ENCODE data around the gene CDCA7.
"Not testable (repeated sequence)": the region's sequence is repeated elsewhere in the genome, so short reads cannot be mapped to it uniquely, and the experiment has no call there.

Gene CDCA7
- total RNA-seq = 2.3 to 29.4 (median 10.5) reads per million in 9 experiments

DNA sequence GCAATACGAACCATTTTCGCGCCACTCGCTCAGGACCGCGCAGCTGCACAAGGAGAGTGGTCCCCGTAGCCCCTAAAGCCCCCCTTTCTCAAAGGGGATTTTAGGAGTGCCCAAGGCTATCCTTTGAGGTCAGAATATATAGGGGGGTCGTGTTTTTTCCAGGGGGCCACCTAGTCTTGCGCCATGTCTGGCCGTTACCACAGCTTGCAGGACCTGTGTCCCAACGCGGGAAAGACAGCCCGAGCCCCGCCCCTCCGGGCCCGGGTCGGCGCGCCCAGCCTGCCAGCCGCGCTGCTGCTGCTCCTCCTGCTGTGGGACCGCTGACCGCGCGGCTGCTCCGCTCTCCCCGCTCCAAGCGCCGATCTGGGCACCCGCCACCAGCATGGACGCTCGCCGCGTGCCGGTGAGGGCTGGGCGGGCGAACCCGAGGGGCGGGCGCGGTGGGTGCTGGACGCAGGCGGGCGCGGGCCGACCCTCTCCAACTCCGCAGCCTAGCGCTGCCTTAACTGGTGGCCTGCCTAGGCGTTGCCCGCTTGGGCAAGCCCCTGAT is at the start of gene CDCA7:
TSS of gene CDCA7 (plus strand) at position 291 of the 550 bp plus-strand sequence. CDS start at position 383, 92 bp downstream.
- Mint-ChIP-seq H3K4me1 (ENCODE audit: low read depth in 2 of 2) (peaks cover 17 to 29% of the 10 kb centered on the region in 2 donors), H3K27ac (peak within 1 kb of the TSS; percentile 77 to 79), H3K27me3 (peaks cover 55 to 57% of the 10 kb centered on the region in 2 donors), H3K36me3 (ENCODE audit: insufficient read depth) (no peaks in the 10 kb centered on the region), H3K9me3 (no peaks in the 10 kb centered on the region), H3K4me3 (peak within 1 kb of the TSS; percentile 86)
- DNase-seq (peak in 2 of 3 experiments; percentile 8 to 10), ATAC-seq (replicated peaks) (peak; percentile 38)

DNA sequence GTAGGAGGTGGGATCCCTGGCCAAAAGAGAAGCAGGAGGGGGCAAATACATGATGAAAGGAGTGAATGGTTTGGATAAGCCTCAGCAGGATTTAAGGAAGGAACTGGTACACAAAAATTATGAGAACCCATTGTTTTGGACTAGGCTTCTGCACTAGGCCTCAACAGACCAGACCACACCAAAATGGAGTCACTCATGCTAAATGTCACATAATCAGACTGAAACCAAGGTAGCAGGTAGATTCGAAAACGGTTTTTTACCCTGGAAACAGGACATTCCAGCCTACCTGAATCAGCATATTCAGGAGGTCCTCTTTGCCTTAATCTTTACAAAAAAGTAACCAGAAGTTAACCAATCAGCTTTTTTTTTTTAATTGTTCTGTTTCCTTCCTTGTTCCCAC is 49.4 kb upstream of the CDCA7 start:
- H3K27ac Mint-ChIP-seq = no peak overlapping the region
- ATAC-seq (replicated peaks) (no peak), DNase-seq (no peak)
- no peak overlapping the region for H3K4me3 Mint-ChIP-seq
- H3K27me3 Mint-ChIP-seq = no peaks in the 10 kb centered on the region
- no peaks in the 10 kb centered on the region for H3K4me1 Mint-ChIP-seq (ENCODE audit: low read depth in 2 of 2)
- H3K36me3 Mint-ChIP-seq (ENCODE audit: insufficient read depth) = no peaks in the 10 kb centered on the region
- H3K9me3 Mint-ChIP-seq = peaks cover 0 to 2% of the 10 kb centered on the region in 2 donors

DNA sequence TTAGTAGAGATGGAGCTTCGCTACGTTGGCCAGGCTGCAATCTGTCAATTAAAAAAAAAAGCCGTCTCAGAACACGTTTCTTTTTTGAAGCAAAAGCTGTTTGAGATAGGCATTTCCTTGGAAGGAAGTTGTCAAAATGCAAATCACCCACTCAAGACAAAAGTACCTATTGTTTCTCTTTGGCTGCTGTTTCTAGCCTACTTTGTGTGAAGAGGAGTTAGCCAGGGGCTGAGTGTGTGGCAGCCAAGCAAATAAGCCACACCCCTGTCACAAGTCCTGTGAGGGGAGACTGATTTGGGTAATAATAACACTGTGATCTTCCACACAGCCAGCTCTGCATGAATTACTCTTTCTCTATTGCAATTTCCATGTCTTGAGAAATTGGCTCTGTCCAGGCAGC is 47.4 kb upstream of the CDCA7 start:
- Mint-ChIP-seq H3K4me3 (no peak overlapping the region), H3K36me3 (ENCODE audit: insufficient read depth) (no peaks in the 10 kb centered on the region), H3K27me3 (peaks cover 0 to 6% of the 10 kb centered on the region in 2 donors), H3K9me3 (no peaks in the 10 kb centered on the region), H3K4me1 (ENCODE audit: low read depth in 2 of 2) (no peaks in the 10 kb centered on the region), H3K27ac (peak overlapping the region in 1 of 2 donors; percentile 33)
- no peak for ATAC-seq (replicated peaks)
- DNase-seq = no peak

- not testable (repeated sequence) for H3K27ac Mint-ChIP-seq; H3K9me3 Mint-ChIP-seq; ATAC-seq (replicated peaks); H3K36me3 Mint-ChIP-seq (ENCODE audit: insufficient read depth); H3K4me3 Mint-ChIP-seq; H3K27me3 Mint-ChIP-seq; DNase-seq; H3K4me1 Mint-ChIP-seq (ENCODE audit: low read depth in 2 of 2)
Measured at GRCh38 chr2:173309370-173309769, 45.3 kb upstream of the CDCA7 start.

- H3K36me3 Mint-ChIP-seq (ENCODE audit: insufficient read depth) = no peaks in the 10 kb centered on the region
- no peak overlapping the region for H3K4me3 Mint-ChIP-seq
- H3K9me3 Mint-ChIP-seq = no peaks in the 10 kb centered on the region
- H3K27ac Mint-ChIP-seq = no peak overlapping the region
- no peak for DNase-seq
- H3K27me3 Mint-ChIP-seq = peaks cover 0 to 6% of the 10 kb centered on the region in 2 donors
- ATAC-seq (replicated peaks) = no peak
- H3K4me1 Mint-ChIP-seq (ENCODE audit: low read depth in 2 of 2) = no peaks in the 10 kb centered on the region
Measured at GRCh38 chr2:173311844-173312606, 42.6 kb upstream of the CDCA7 start.

- no peak for ATAC-seq (replicated peaks)
- peaks cover 0 to 3% of the 10 kb centered on the region in 2 donors for H3K9me3 Mint-ChIP-seq
- H3K4me1 Mint-ChIP-seq (ENCODE audit: low read depth in 2 of 2) = no peaks in the 10 kb centered on the region
- peaks cover 4% of the 10 kb centered on the region for H3K36me3 Mint-ChIP-seq (ENCODE audit: insufficient read depth)
- H3K27ac Mint-ChIP-seq = no peak overlapping the region
- H3K27me3 Mint-ChIP-seq = peaks cover 0 to 1% of the 10 kb centered on the region in 2 donors
- no peak overlapping the region for H3K4me3 Mint-ChIP-seq
- DNase-seq = no peak
Measured at GRCh38 chr2:173323371-173323770, 31.3 kb upstream of the CDCA7 start.

DNA sequence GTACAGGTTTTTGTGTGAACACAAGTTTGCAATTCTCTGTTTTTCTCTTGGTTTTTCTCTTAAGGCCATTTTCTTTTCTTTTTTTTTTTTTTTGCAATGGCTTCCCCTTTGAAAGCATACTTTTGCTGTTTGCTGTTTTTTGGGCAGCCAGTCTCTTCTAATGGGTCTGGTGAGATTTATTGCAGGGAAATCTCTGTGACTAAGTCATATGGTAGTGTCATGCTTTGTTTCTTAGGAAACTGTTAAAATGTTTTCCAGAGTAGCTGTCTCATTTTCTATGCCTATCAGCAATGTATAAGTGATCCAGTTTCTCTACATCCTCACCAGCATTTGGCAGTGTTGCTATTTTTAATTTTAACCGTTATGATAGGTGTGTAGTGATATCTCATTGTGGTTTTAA is 27.9 kb upstream of the CDCA7 start:
- Mint-ChIP-seq H3K36me3 (ENCODE audit: insufficient read depth) (peaks cover 4% of the 10 kb centered on the region), H3K4me1 (ENCODE audit: low read depth in 2 of 2) (no peaks in the 10 kb centered on the region), H3K27ac (no peak overlapping the region), H3K4me3 (no peak overlapping the region), H3K27me3 (no peaks in the 10 kb centered on the region), H3K9me3 (peaks cover 0 to 5% of the 10 kb centered on the region in 2 donors)
- DNase-seq = no peak
- ATAC-seq (replicated peaks) = no peak

DNA sequence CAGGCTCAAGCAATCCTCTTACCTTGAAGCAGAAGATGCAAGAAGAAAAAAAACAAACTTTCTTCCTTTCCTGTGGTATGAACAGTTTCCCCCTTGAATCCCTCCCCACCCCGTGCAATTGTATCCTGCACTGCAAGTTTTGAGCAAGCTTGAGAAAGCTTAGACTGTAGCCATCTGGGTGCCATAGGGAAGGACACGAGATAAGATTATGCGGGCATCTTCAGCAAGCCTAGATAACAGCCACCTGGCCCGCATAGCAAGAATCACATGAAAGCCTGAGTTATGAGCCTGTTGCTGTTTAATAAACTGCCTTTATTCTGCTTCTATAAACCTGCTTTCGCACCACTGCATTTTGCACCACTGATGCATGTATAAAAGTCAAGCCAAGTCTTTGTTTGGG is 27.3 kb upstream of the CDCA7 start:
- H3K27ac Mint-ChIP-seq = no peak overlapping the region
- no peaks in the 10 kb centered on the region for H3K27me3 Mint-ChIP-seq
- DNase-seq (no peak), ATAC-seq (replicated peaks) (no peak)
- no peak overlapping the region for H3K4me3 Mint-ChIP-seq
- peaks cover 4 to 5% of the 10 kb centered on the region in 2 donors for H3K9me3 Mint-ChIP-seq
- H3K4me1 Mint-ChIP-seq (ENCODE audit: low read depth in 2 of 2) = no peaks in the 10 kb centered on the region
- H3K36me3 Mint-ChIP-seq (ENCODE audit: insufficient read depth) = peaks cover 4% of the 10 kb centered on the region

- Mint-ChIP-seq H3K9me3 (peaks cover 5 to 16% of the 10 kb centered on the region in 2 donors), H3K27me3 (peaks cover 25 to 30% of the 10 kb centered on the region in 2 donors)
- H3K27ac Mint-ChIP-seq; DNase-seq; H3K4me1 Mint-ChIP-seq (ENCODE audit: low read depth in 2 of 2); H3K4me3 Mint-ChIP-seq; ATAC-seq (replicated peaks); H3K36me3 Mint-ChIP-seq (ENCODE audit: insufficient read depth): not testable (repeated sequence)
Measured at GRCh38 chr2:173333003-173333402, 21.7 kb upstream of the CDCA7 start.

DNA sequence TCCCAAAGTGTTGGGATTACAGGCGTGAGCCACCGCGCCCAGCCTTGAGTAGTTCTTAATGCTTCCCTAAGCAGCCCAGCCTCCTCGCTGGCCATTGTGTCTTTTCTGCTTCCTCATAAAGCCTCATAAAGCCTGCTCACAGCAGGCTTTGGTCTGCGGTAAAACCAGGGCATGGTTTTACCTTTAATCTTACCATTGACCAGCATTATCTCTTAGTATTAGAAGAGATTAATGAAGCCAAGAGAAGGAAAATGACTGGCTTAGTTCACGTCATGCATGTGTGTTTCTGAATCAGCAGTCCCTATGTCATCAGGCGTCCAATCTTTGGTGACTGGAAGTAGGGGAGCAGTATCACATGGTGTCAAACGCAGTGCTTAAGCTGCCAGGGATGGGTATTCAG is 14.9 kb upstream of the CDCA7 start:
- DNase-seq (no peak), ATAC-seq (replicated peaks) (no peak)
- Mint-ChIP-seq H3K36me3 (ENCODE audit: insufficient read depth) (no peaks in the 10 kb centered on the region), H3K27ac (no peak overlapping the region), H3K4me1 (ENCODE audit: low read depth in 2 of 2) (no peaks in the 10 kb centered on the region), H3K4me3 (no peak overlapping the region), H3K27me3 (peaks cover 32 to 40% of the 10 kb centered on the region in 2 donors), H3K9me3 (peaks cover 0 to 3% of the 10 kb centered on the region in 2 donors)

- Mint-ChIP-seq H3K36me3 (ENCODE audit: insufficient read depth) (no peaks in the 10 kb centered on the region), H3K27me3 (peaks cover under 1 to 8% of the 10 kb centered on the region in 2 donors), H3K4me1 (ENCODE audit: low read depth in 2 of 2) (no peaks in the 10 kb centered on the region), H3K4me3 (no peak overlapping the region), H3K27ac (no peak overlapping the region), H3K9me3 (peaks cover 2 to 7% of the 10 kb centered on the region in 2 donors)
- DNase-seq = no peak
- no peak for ATAC-seq (replicated peaks)
Measured at GRCh38 chr2:173343921-173344320, 10.8 kb upstream of the CDCA7 start.

GRCh38 chr2:173346035-173346434 is 8.6 kb upstream of the CDCA7 start:
- H3K27me3 Mint-ChIP-seq = peaks cover 0 to 15% of the 10 kb centered on the region in 2 donors
- no peaks in the 10 kb centered on the region for H3K36me3 Mint-ChIP-seq (ENCODE audit: insufficient read depth)
- H3K27ac Mint-ChIP-seq = no peak overlapping the region
- peaks cover 2 to 7% of the 10 kb centered on the region in 2 donors for H3K9me3 Mint-ChIP-seq
- ATAC-seq (replicated peaks) (no peak), DNase-seq (no peak)
- H3K4me3 Mint-ChIP-seq = no peak overlapping the region
- no peaks in the 10 kb centered on the region for H3K4me1 Mint-ChIP-seq (ENCODE audit: low read depth in 2 of 2)

- Mint-ChIP-seq H3K4me1 (ENCODE audit: low read depth in 2 of 2) (no peaks in the 10 kb centered on the region), H3K27ac (no peak overlapping the region), H3K27me3 (peaks cover 14 to 22% of the 10 kb centered on the region in 2 donors), H3K36me3 (ENCODE audit: insufficient read depth) (no peaks in the 10 kb centered on the region), H3K9me3 (peaks cover 2 to 7% of the 10 kb centered on the region in 2 donors), H3K4me3 (no peak overlapping the region)
- DNase-seq = no peak
- ATAC-seq (replicated peaks) = no peak
Measured at GRCh38 chr2:173347305-173348168, 7.1 kb upstream of the CDCA7 start.
